ENCODE measurements around the gene GEMIN5. TPM values are rescaled to one million over a fixed set of nuclear protein-coding genes. Genes with fewer than 3 reads are reported as not detected.

GEMIN5 gene
- total RNA-seq, 1 donor from 2014 or later: 21.9 TPM

- Mint-ChIP-seq H3K27me3 (no peaks in the 10 kb centered on the region), H3K9me3 (ENCODE audit: low read depth) (peaks cover 18% of the 10 kb centered on the region), H3K36me3 (ENCODE audit: insufficient read depth) (peaks cover 57% of the 10 kb centered on the region), H3K4me1 (ENCODE audit: low read depth) (no peaks in the 10 kb centered on the region), H3K4me3 (ENCODE audit: low read depth) (no peak overlapping the region), H3K27ac (no peak overlapping the region)
- TF ChIP-seq CTCF (IDR thresholded peaks at IDR 0.05; ENCODE audit: unreplicated experiment): no peak
- no peak for DNase-seq (ENCODE audit: low spot score, unreplicated experiment)
These were observed 56.0 kb downstream of the GEMIN5 start for GRCh38 chr5:154881986-154882385.

- TF ChIP-seq CTCF (IDR thresholded peaks at IDR 0.05; ENCODE audit: unreplicated experiment): no peak
- Mint-ChIP-seq H3K4me1 (ENCODE audit: low read depth) (no peaks in the 10 kb centered on the region), H3K36me3 (ENCODE audit: insufficient read depth) (peaks cover 52% of the 10 kb centered on the region), H3K27me3 (no peaks in the 10 kb centered on the region), H3K27ac (no peak overlapping the region), H3K9me3 (ENCODE audit: low read depth) (peaks cover 6% of the 10 kb centered on the region), H3K4me3 (ENCODE audit: low read depth) (no peak overlapping the region)
- DNase-seq (ENCODE audit: low spot score, unreplicated experiment): no peak
These were observed 59.2 kb downstream of the GEMIN5 start for GRCh38 chr5:154878642-154879335.

- no peak overlapping the region for H3K27ac Mint-ChIP-seq
- peaks cover 41% of the 10 kb centered on the region for H3K36me3 Mint-ChIP-seq (ENCODE audit: insufficient read depth)
- H3K27me3 Mint-ChIP-seq: no peaks in the 10 kb centered on the region
- H3K9me3 Mint-ChIP-seq (ENCODE audit: low read depth): peaks cover 3% of the 10 kb centered on the region
- no peak overlapping the region for H3K4me3 Mint-ChIP-seq (ENCODE audit: low read depth)
- DNase-seq (ENCODE audit: low spot score, unreplicated experiment): no peak
- TF ChIP-seq CTCF (IDR thresholded peaks at IDR 0.05; ENCODE audit: unreplicated experiment): no peak
- H3K4me1 Mint-ChIP-seq (ENCODE audit: low read depth): no peaks in the 10 kb centered on the region
These were observed 64.2 kb downstream of the GEMIN5 start for GRCh38 chr5:154873791-154874331.

GRCh38 chr5:154871734-154872133, 66.3 kb downstream of the GEMIN5 start:
- Mint-ChIP-seq H3K27me3 (no peaks in the 10 kb centered on the region), H3K4me1 (ENCODE audit: low read depth) (no peaks in the 10 kb centered on the region), H3K9me3 (ENCODE audit: low read depth) (no peaks in the 10 kb centered on the region), H3K27ac (no peak overlapping the region), H3K4me3 (ENCODE audit: low read depth) (no peak overlapping the region), H3K36me3 (ENCODE audit: insufficient read depth) (peaks cover 36% of the 10 kb centered on the region)
- no peak for DNase-seq (ENCODE audit: low spot score, unreplicated experiment)
- TF ChIP-seq CTCF (IDR thresholded peaks at IDR 0.05; ENCODE audit: unreplicated experiment): no peak

- Mint-ChIP-seq H3K4me3 (ENCODE audit: low read depth) (no peak overlapping the region), H3K27ac (no peak overlapping the region), H3K27me3 (no peaks in the 10 kb centered on the region), H3K9me3 (ENCODE audit: low read depth) (no peaks in the 10 kb centered on the region), H3K36me3 (ENCODE audit: insufficient read depth) (peaks cover 24% of the 10 kb centered on the region), H3K4me1 (ENCODE audit: low read depth) (no peaks in the 10 kb centered on the region)
- peak; percentile 26 for TF ChIP-seq CTCF (IDR thresholded peaks at IDR 0.05; ENCODE audit: unreplicated experiment)
- no peak for DNase-seq (ENCODE audit: low spot score, unreplicated experiment)
These were observed 69.3 kb downstream of the GEMIN5 start for GRCh38 chr5:154868702-154869101.

Data from progenitor cell of endocrine pancreas (in vitro differentiated cells).